Measurements from ENCODE around the gene ALMS1. TPM values are rescaled to one million over a fixed set of nuclear protein-coding genes. Genes with fewer than 3 reads are reported as not detected.
A peak's percentile ranks its signal among the peaks of the same experiment; 100 is the strongest.
"Not testable (repeated sequence)": the region's sequence is repeated elsewhere in the genome, so short reads cannot be mapped to it uniquely, and the experiment has no call there.

ALMS1 gene
- total RNA-seq, 4 donors from 2014 or later: 31.3 to 36.1 (median 32.4) TPM

DNA sequence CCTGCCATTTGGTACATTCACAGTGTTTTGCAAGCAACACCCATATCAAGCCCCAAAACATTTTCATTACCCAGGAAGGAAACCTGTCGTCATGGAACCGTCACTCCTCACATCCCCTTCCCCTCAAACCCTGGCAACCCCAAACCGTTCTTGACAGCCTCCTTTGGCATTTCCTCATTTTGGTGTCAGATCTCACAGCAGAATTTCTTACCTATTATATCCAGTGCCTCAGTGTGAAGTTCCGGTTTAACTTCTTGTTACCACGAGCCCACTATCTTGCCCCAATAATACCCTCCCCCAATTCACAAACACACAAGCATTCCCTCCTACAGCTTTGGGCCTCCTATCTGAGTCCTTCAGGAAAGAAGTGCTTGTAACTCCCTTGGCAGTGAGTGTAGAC lies 240.6 kb downstream of the ALMS1 start:
- H3K4me1 ChIP-seq; H3K27ac ChIP-seq (replicated peaks in 1 of 4); H3K27me3 ChIP-seq; H3K4me3 ChIP-seq; DNase-seq (ENCODE audit: extremely low spot score); H3K36me3 ChIP-seq; H3K9me3 ChIP-seq; intact Hi-C loops (cut with DNase I): not testable (repeated sequence)
- 54% methylated on average over 5 of the region's 5 CpGs for WGBS

DNA sequence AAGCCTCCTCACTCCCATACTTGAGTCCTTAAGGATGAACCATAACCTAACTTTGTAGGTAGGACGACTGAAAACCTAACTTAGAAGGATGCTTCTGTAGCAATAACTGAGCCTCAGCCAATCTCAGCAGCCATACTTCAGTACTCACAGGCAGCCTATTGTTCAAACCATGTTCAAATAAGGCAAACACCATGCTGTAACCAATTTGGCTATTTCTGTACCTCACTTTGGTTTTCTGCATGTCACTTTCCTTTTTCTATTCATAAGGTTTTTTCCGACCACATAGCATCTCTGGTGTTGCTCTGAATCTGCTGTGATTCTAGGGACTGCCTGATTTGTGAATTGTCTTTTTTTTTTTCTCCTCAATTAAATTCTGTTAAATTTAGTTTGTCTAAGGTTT lies 242.9 kb downstream of the ALMS1 start:
- H3K27ac ChIP-seq (replicated peaks in 1 of 4); H3K4me3 ChIP-seq; intact Hi-C loops (cut with DNase I); H3K9me3 ChIP-seq; H3K4me1 ChIP-seq; H3K27me3 ChIP-seq; H3K36me3 ChIP-seq; DNase-seq (ENCODE audit: extremely low spot score): not testable (repeated sequence)
- WGBS: 83% methylated on average over 2 of the region's 2 CpGs

DNA sequence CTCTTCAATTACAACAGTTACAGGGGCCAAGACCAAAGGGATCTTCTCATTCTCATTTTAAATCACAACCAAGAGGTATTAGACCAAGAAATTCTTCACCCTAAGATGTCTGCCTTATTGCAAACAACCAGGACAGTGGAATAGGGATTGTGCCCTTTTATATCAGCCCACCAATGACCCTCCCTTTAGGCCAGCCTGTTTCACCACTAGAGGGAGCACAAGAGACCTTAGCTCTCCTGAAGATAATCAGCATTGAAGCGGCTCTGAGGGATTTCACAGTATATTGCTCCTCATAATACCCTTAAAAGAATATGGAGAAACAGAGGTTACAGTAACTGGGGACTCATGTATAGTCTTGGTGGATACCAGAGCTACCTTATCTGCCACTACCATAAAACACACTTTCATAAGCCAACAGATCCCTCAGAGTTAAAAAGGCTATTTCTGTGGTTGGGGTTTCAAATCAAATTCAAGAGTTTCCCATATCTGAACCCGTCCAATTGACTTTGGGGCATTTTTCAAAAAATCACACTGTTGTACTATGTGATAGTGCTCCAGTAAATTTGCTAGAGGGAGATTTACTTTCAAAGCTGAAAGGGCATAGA lies 245.1 kb downstream of the ALMS1 start:
- H3K4me3 ChIP-seq; H3K4me1 ChIP-seq; H3K27me3 ChIP-seq; H3K27ac ChIP-seq (replicated peaks in 1 of 4); H3K9me3 ChIP-seq; intact Hi-C loops (cut with DNase I); DNase-seq (ENCODE audit: extremely low spot score); H3K36me3 ChIP-seq: not testable (repeated sequence)
- TF ChIP-seq, protein P1, sequence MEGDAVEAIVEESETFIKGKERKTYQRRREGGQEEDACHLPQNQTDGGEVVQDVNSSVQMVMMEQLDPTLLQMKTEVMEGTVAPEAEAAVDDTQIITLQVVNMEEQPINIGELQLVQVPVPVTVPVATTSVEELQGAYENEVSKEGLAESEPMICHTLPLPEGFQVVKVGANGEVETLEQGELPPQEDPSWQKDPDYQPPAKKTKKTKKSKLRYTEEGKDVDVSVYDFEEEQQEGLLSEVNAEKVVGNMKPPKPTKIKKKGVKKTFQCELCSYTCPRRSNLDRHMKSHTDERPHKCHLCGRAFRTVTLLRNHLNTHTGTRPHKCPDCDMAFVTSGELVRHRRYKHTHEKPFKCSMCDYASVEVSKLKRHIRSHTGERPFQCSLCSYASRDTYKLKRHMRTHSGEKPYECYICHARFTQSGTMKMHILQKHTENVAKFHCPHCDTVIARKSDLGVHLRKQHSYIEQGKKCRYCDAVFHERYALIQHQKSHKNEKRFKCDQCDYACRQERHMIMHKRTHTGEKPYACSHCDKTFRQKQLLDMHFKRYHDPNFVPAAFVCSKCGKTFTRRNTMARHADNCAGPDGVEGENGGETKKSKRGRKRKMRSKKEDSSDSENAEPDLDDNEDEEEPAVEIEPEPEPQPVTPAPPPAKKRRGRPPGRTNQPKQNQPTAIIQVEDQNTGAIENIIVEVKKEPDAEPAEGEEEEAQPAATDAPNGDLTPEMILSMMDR (IDR thresholded peaks at IDR 0.05): peak in 2 of 3 experiments; percentile 8 to 45
- no CpG with 5 or more reads among the region's 2 CpGs for WGBS

DNA sequence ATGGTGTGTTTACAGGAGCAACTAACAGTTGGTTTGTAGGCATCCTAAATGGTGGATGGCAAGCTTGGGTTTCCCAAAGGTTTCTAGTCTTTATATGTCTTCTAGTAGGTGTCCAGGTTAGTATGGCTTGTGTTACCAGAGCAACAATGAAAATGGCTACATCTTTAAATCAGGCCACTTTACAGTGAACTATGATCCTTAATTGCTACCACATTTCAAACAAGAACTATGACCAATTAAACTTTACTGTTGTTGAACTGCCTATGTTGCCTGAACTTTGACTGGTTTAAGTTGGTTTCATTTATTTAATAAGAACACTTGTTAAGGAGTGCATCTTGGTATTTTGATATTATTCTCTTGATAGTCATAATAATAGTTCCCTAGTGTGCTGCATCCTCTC lies 251.3 kb downstream of the ALMS1 start:
- H3K9me3 ChIP-seq; H3K4me3 ChIP-seq; H3K4me1 ChIP-seq; DNase-seq (ENCODE audit: extremely low spot score); intact Hi-C loops (cut with DNase I); H3K27me3 ChIP-seq; H3K27ac ChIP-seq (replicated peaks in 1 of 4); H3K36me3 ChIP-seq: not testable (repeated sequence)

DNA sequence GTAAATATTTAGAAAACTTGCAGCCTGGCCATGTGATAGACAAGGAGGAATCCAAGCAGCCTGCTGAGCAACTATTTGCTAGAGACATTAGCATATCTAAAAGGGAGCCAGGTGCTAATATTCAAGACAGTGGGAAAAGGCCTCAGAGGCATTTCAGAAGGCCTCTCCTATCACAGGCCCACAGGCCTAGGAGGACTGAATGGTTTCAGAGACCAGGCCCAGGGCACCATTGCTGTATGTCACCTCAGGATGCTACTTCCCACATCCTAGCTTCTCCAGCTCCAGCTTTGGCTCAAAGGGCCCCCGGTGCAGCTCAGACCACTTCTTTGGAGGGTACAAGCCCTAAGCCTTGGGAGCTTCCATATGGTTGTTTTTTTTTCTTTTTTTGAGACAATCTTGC lies 252.8 kb downstream of the ALMS1 start:
- no peak overlapping the region for H3K27ac ChIP-seq (replicated peaks in 1 of 4)
- WGBS: no CpG with 5 or more reads among the region's 1 CpG
- DNase-seq (ENCODE audit: extremely low spot score): no peak
- H3K9me3 ChIP-seq: no peaks in the 10 kb centered on the region
- peaks cover 0 to 6% (median 1%) of the 10 kb centered on the region in 4 donors for H3K4me1 ChIP-seq
- H3K36me3 ChIP-seq: no peaks in the 10 kb centered on the region
- TF ChIP-seq, protein P1 (IDR thresholded peaks at IDR 0.05): no peak
- TF ChIP-seq EP300 (IDR thresholded peaks at IDR 0.05) (no peak), POLR2AphosphoS5 (IDR thresholded peaks at IDR 0.05) (no peak)
- intact Hi-C loops (cut with DNase I): no loop called here
- H3K4me3 ChIP-seq: no peak overlapping the region
- H3K27me3 ChIP-seq: no peaks in the 10 kb centered on the region

DNA sequence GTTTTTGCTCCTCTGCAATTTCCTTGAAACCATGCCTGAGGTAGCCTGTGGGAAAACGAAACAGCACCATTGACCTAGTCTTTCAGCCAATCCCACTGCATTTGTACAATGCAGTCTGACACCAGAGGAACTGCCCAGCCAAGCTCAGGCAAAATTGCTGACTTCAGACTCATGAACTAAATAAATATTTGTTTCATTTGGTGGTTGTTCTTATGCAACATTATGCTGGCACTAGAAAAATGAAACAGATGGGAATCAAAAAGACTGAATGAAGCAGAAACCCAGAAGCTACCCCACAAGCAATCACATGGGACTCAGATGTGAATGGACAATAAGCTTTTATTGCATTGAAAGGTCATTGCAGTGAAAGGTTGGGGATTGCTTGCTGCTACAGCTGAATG lies 254.9 kb downstream of the ALMS1 start:
- Histone ChIP-seq H3K36me3 (no peaks in the 10 kb centered on the region), H3K9me3 (no peaks in the 10 kb centered on the region), H3K4me3 (no peak overlapping the region), H3K27me3 (peaks cover 0 to 4% (median 0%) of the 10 kb centered on the region in 4 donors), H3K27ac (replicated peaks in 1 of 4) (no peak overlapping the region), H3K4me1 (peaks cover 0 to 6% (median 1%) of the 10 kb centered on the region in 4 donors)
- WGBS: 50% methylated on average over 1 of the region's 1 CpG
- no peak for TF ChIP-seq EP300 (IDR thresholded peaks at IDR 0.05)
- TF ChIP-seq POLR2A (IDR thresholded peaks at IDR 0.05; ENCODE audit: low read depth): no peak
- TF ChIP-seq POLR2AphosphoS5 (IDR thresholded peaks at IDR 0.05): no peak
- TF ChIP-seq, protein P1 (IDR thresholded peaks at IDR 0.05): no peak
- intact Hi-C loops (cut with DNase I): no loop called here
- DNase-seq (ENCODE audit: extremely low spot score): peak; percentile 80
